Endodermal cell (in vitro differentiated cells): ENCODE results near the gene WFDC2. TPM values are rescaled to one million over a fixed set of nuclear protein-coding genes. Genes with fewer than 3 reads are reported as not detected.

ENCODE experiments used
- DNase-seq: peaks from one replicate; pipeline ENCODE4 v3.0.0-alpha.2; 2017
- H3K27ac ChIP-seq: 2 replicates; pipeline ENCODE4 v1.5.1; 2013; ENCODE audit warnings: mild to moderate bottlenecking, low read depth, low read length, moderate library complexity
- H3K27me3 ChIP-seq: 2 replicates; pipeline ENCODE4 v1.6.1; 2013; ENCODE audit warnings: mild to moderate bottlenecking, low read length, moderate library complexity; ENCODE audit not compliant: insufficient read depth, control insufficient read depth, poor library complexity, severe bottlenecking
- H3K36me3 ChIP-seq: 2 replicates; pipeline ENCODE4 v1.7.0; 2013; ENCODE audit warnings: mild to moderate bottlenecking, low read length, moderate library complexity; ENCODE audit not compliant: control insufficient read depth, insufficient read depth
- H3K4me1 ChIP-seq: one replicate; pipeline ENCODE4 v1.7.0; 2013; ENCODE audit warnings: low read length; ENCODE audit not compliant: control insufficient read depth, insufficient read depth
- H3K4me3 ChIP-seq: 2 replicates; pipeline ENCODE4 v1.5.1; 2013; ENCODE audit warnings: mild to moderate bottlenecking, low read length, moderate library complexity
- H3K9ac ChIP-seq: 2 replicates; pipeline ENCODE4 v1.6.1; 2013; ENCODE audit warnings: mild to moderate bottlenecking, low read length, moderate library complexity; ENCODE audit not compliant: poor library complexity, severe bottlenecking; ENCODE audit errors: extremely low read depth
- H3K9me3 ChIP-seq: 2 replicates; pipeline ENCODE4 v1.6.1; 2013; ENCODE audit warnings: mild to moderate bottlenecking, low read length, moderate library complexity; ENCODE audit not compliant: control insufficient read depth
- H3K27ac Mint-ChIP-seq: 2 replicates; pipeline ENCODE4 v1.8.0; 2020; ENCODE audit warnings: mixed read lengths
- H3K27me3 Mint-ChIP-seq: 2 replicates; pipeline ENCODE4 v1.8.0; 2021; ENCODE audit warnings: mild to moderate bottlenecking, mixed read lengths; ENCODE audit not compliant: insufficient read depth
- H3K36me3 Mint-ChIP-seq: 2 replicates; pipeline ENCODE4 v1.8.0; 2020; ENCODE audit warnings: low read depth, mixed read lengths
- H3K4me1 Mint-ChIP-seq: 2 replicates; pipeline ENCODE4 v1.8.0; 2020; ENCODE audit warnings: mixed read lengths
- H3K4me3 Mint-ChIP-seq: 2 replicates; pipeline ENCODE4 v1.8.0; 2020; ENCODE audit warnings: mild to moderate bottlenecking, moderate library complexity, mixed read lengths
- H3K9me3 Mint-ChIP-seq: 2 replicates; pipeline ENCODE4 v1.8.0; 2020; ENCODE audit warnings: mild to moderate bottlenecking, mixed read lengths
- WGBS, 2 experiments: methylation state at CpG; one replicate each; pipeline versions ENCODE4 v1.1.5 to v1.1.7; 2013; ENCODE audit warnings: missing lambda C conversion rate in 2 of 2, mixed read lengths in 1 of 2; ENCODE audit not compliant: insufficient coverage in 1 of 2, insufficient read length in 1 of 2; 5-methylcytosine and 5-hydroxymethylcytosine counted together
- total RNA-seq, 2 donors: library from RNA; stranded (reverse); fragmentation: NEBNext Ultra II Directional in 1 of 2; extraction: Animal tissue kit (Norgen Biotek cat#: 25700) in 1 of 2; gene quantifications; 2 replicates in 1 of 2; 3 replicates in 1 of 2; pipeline ENCODE4 v1.2.1, GENCODE V29; 2021
- TF ChIP-seq, protein P1 (sequence below): fragments of 200-600 bp; sonication (generic); conservative IDR thresholded peaks from 2 replicates; pipeline ENCODE4 v1.5.0; 2021; ENCODE audit warnings: antibody characterized with exemption, mild to moderate bottlenecking

WFDC2 gene
- total RNA-seq, 2 donors from 2014 or later, result 304 to 580 TPM

DNA sequence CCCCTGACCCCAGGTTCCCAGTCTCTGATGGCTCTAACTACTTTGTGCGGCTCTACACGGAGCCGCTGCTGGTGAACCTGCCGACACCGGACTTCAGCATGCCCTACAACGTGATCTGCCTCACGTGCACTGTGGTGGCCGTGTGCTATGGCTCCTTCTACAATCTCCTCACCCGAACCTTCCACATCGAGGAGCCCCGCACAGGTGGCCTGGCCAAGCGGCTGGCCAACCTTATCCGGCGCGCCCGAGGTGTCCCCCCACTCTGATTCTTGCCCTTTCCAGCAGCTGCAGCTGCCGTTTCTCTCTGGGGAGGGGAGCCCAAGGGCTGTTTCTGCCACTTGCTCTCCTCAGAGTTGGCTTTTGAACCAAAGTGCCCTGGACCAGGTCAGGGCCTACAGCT, 44.0 kb upstream of the WFDC2 start:
- DNase-seq, result no peak
- Mint-ChIP-seq H3K4me3 (no peak overlapping the region), H3K36me3 (peaks cover 40% of the 10 kb centered on the region), H3K4me1 (peaks cover 6% of the 10 kb centered on the region), H3K9me3 (no peaks in the 10 kb centered on the region), H3K27ac (no peak overlapping the region), H3K27me3 (no peaks in the 10 kb centered on the region)
- H3K4me3 ChIP-seq, result no peak overlapping the region
- TF ChIP-seq, protein P1, sequence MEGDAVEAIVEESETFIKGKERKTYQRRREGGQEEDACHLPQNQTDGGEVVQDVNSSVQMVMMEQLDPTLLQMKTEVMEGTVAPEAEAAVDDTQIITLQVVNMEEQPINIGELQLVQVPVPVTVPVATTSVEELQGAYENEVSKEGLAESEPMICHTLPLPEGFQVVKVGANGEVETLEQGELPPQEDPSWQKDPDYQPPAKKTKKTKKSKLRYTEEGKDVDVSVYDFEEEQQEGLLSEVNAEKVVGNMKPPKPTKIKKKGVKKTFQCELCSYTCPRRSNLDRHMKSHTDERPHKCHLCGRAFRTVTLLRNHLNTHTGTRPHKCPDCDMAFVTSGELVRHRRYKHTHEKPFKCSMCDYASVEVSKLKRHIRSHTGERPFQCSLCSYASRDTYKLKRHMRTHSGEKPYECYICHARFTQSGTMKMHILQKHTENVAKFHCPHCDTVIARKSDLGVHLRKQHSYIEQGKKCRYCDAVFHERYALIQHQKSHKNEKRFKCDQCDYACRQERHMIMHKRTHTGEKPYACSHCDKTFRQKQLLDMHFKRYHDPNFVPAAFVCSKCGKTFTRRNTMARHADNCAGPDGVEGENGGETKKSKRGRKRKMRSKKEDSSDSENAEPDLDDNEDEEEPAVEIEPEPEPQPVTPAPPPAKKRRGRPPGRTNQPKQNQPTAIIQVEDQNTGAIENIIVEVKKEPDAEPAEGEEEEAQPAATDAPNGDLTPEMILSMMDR, result no peak
- H3K4me1 ChIP-seq, result no peaks in the 10 kb centered on the region
- no peak overlapping the region for H3K9ac ChIP-seq
- no peaks in the 10 kb centered on the region for H3K9me3 ChIP-seq
- no peak overlapping the region for H3K27ac ChIP-seq
- H3K27me3 ChIP-seq, result no peaks in the 10 kb centered on the region
- WGBS, 2 experiments, result 92 to 96% methylated on average over 15 to 17 of the region's 17 CpGs
- peaks cover 51% of the 10 kb centered on the region for H3K36me3 ChIP-seq

DNA sequence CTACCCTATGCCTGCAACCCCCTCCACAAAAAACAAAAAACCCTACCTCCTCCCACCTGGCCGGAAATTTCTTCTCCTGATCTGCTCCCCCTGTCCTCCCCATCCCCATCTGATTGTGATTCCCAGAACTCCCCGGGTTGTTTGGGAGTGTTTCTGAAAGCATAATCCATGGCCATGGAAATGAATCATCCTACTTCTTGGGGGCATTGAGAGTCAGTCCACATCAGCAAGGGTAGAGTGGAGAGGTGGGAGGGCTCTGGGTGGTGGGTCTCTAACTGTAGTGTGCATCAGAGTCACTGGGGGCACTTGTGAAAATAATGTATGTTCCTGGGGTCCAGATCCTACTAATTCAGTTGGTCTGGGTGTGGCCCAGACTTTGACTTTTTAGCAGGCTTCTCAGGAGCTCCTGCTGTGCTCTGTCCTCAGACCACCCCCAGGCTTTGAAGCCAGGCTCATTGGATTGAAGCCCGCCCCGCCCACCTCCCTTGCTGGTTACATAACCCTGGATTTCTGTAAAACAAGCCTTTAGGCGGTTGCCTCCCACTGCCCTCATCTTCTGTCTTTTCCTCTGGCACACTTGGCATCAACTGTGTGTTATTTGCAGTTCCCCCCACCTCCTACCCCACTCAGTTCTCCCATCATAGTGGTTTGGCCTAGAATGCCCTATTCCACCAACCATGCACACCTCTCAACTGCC, 43.1 kb upstream of the WFDC2 start:
- Histone ChIP-seq H3K9ac (no peak overlapping the region), H3K27me3 (no peaks in the 10 kb centered on the region), H3K4me3 (no peak overlapping the region), H3K27ac (no peak overlapping the region), H3K9me3 (no peaks in the 10 kb centered on the region), H3K36me3 (peaks cover 42% of the 10 kb centered on the region), H3K4me1 (no peaks in the 10 kb centered on the region)
- H3K36me3 Mint-ChIP-seq, result peaks cover 33% of the 10 kb centered on the region
- H3K9me3 Mint-ChIP-seq, result no peaks in the 10 kb centered on the region
- 86 to 100% methylated on average over 3 to 5 of the region's 5 CpGs for WGBS, 2 experiments
- TF ChIP-seq, protein P1, result no peak
- no peak for DNase-seq
- no peaks in the 10 kb centered on the region for H3K27me3 Mint-ChIP-seq
- peaks cover 6% of the 10 kb centered on the region for H3K4me1 Mint-ChIP-seq
- H3K4me3 Mint-ChIP-seq, result no peak overlapping the region
- no peak overlapping the region for H3K27ac Mint-ChIP-seq

DNA sequence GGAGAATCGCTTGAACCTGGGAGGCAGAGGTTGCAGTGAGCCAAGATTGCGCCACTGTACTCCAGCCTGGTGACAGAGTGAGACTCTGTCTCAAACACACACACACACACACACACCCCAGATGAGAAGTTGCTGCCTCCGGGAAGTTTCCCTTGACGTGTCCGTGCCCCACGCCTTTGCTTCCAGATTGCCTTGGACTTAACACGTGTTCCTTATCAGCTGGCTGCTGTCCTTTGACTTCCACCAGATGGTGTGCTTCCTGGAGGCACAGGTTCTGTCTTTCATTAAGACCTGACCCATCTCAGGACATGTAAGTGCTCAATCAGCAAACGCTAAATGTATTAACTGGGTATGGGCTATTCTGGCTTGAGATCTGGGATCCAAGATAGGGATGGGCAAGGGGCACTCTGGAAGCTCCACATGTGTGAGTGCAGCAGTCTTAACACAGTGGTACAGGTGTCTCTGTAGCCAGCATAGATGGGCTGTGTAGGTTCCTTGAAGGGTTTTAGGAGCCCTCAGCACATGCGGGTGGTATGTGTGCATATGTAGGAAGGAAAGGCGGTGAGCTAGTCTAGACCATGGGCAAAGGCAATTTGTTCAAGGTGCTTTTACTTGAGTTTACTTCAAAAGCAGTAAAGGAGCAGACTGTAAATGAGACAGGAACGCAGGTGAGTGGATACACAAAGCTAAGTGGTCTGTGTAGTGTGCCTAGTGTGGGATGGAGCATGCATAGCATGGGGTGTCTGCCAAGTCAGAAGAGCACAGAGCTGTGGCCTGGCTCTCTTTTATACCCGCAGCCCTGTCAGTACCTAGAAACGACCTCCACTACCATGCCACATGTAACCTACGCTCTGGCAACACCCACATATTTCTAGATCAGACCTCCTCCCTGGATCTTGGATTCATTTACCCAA, 42.1 kb upstream of the WFDC2 start:
- H3K4me3 Mint-ChIP-seq, result no peak overlapping the region
- peaks cover 6% of the 10 kb centered on the region for H3K4me1 Mint-ChIP-seq
- no peak overlapping the region for H3K27ac Mint-ChIP-seq
- H3K9me3 Mint-ChIP-seq, result no peaks in the 10 kb centered on the region
- no peak overlapping the region for H3K4me3 ChIP-seq
- no peaks in the 10 kb centered on the region for H3K27me3 Mint-ChIP-seq
- no peaks in the 10 kb centered on the region for H3K4me1 ChIP-seq
- no peaks in the 10 kb centered on the region for H3K27me3 ChIP-seq
- 90 to 93% methylated on average over 11 to 14 of the region's 14 CpGs for WGBS, 2 experiments
- no peak overlapping the region for H3K27ac ChIP-seq
- H3K36me3 Mint-ChIP-seq, result peaks cover 30% of the 10 kb centered on the region
- no peaks in the 10 kb centered on the region for H3K9me3 ChIP-seq
- DNase-seq, result no peak
- peaks cover 33% of the 10 kb centered on the region for H3K36me3 ChIP-seq
- no peak overlapping the region for H3K9ac ChIP-seq
- TF ChIP-seq, protein P1, result peak; percentile 45
